Subcutaneous adipose tissue (tissue), 4 donors: ENCODE measurements around the gene CLIP4. TPM values are rescaled to one million over a fixed set of nuclear protein-coding genes. Genes with fewer than 3 reads are reported as not detected.

Experiments used
- CTCF ChIP-seq: fragments of 450-650 bp; IDR thresholded peaks from one replicate; pipeline ENCODE4 v1.5.1; 2016; ENCODE audit warnings: low read depth, mild to moderate bottlenecking, control low read depth, antibody characterized with exemption, moderate library complexity
- total RNA-seq, 4 donors: library from RNA; depleted of rRNA; stranded (reverse); fragments of >200 nt; gene quantifications; one replicate each; pipeline ENCODE4 v1.1.0, GENCODE V29; 2016

CLIP4 gene
- total RNA-seq, 4 donors from 2014 or later: 59.3 to 103 (median 96.6) TPM

- no peak for TF ChIP-seq CTCF
These were observed 2.1 kb upstream of the CLIP4 start for GRCh38 chr2:29113027-29113686.

- no peak for TF ChIP-seq CTCF
These were observed 1.3 kb upstream of the CLIP4 start for GRCh38 chr2:29113891-29114321.

DNA sequence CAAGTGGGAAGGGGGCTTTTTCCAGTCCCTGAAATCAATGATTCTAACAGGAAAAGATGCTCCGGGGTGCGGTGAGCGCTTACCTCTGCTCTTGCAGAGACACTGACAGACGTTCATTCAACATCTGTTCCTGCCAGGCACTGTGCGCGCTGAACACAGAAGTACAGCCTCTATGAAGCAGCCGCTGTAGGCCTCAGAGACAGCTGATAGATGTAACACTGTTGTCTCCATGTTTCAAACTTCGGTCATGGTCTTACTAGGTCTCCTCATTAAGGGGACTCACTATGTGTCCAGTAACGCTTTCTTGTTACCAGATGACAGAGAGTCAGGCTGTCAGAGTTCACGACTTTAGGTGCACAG, 649 bp upstream of the CLIP4 start:
- TF ChIP-seq CTCF: no peak

DNA sequence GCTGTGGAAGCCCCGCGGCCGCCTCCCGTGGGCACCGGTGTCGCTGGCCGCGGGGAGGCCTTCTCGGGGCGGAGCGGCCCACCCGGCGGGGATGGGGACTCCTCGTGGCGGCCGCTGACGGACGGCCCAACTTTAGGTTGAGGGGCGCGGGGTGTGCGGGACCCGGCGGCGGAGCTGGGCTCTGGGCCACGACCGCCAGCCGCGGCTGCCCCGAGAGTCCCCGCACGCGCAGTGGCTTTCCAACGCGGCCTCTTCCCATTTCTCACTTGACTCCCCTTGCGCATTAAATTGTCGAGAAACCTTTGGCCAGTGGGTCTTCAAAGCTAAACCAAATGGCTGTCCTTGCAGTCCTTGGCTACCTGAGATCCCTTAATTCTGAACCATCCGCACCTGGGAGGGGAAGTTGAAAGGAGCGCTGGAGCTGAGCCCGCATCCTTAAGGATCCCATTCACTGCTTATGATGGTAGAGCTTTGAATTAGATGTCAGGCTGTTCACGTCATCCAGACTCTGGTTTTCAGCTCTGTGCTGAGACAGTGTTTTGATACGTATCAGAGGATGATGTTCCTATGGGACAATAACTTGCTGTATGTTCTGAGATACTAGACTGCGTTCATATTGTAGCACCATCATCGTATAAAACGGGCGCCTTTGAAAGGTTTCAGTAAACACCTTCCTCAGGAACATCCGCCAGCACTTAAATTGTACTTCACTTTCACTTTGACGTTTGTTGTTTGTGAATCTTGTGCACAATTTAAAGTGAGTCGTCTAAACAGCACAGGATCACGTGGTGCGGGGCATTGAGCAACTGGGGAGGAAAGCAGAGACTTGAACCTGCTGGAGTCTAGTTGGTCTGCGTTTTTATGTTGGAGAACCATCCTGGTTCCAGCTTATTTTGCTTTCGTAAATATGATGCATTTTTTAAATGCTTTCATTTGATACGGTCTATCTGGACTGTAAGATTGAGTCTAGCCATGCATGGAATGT, 874 bp downstream of the CLIP4 start:
- no peak for TF ChIP-seq CTCF

GRCh38 chr2:29117636-29118303, 2.6 kb downstream of the CLIP4 start:
- TF ChIP-seq CTCF: no peak

DNA sequence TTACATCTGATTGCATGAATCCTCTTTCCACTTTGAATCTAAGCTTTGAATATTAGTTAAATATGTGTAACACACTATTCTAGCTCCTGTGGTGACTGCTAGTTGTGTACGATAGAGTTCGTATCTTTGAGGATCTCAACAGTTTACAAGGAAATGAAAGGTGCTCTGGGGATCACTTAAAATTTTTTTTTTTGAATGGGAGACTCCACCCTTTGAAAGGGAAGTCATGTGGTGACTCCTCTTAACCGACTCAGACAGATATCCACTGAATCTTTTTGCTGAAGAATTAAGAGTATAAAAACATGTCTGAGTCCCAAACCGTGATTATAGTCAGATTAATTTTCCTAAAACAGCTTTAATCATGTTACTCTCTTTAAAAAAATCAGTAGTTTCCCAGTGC, 4.0 kb downstream of the CLIP4 start:
- no peak for TF ChIP-seq CTCF

GRCh38 chr2:29120846-29121245, 5.6 kb downstream of the CLIP4 start:
- no peak for TF ChIP-seq CTCF
